ENCODE measurements around the gene PTPRD. TPM values are rescaled to one million over a fixed set of nuclear protein-coding genes. Genes with fewer than 3 reads are reported as not detected.

PTPRD gene
- total RNA-seq, 1 experiment from 2014 or later: 69.6 TPM

GRCh38 chr9:8364026-8364752 is 2248.6 kb downstream of the PTPRD start:
- Mint-ChIP-seq H3K9me3 (no peaks in the 10 kb centered on the region), H3K4me3 (no peak overlapping the region), H3K27me3 (ENCODE audit: low read depth) (no peaks in the 10 kb centered on the region), H3K27ac (no peak overlapping the region), H3K4me1 (no peaks in the 10 kb centered on the region), H3K36me3 (no peaks in the 10 kb centered on the region)
- ChIA-PET CTCF (no interaction called here), POLR2A (no interaction called here)
- DNase-seq (ENCODE audit: low spot score) (no peak), ATAC-seq (no peak)
- TF ChIP-seq NR3C1 (CRISPR knock-in tag; conservative IDR thresholded peaks at IDR 0.05; ENCODE audit: low read depth) (no peak), USF2 (CRISPR knock-in tag; IDR thresholded peaks at IDR 0.05) (no peak), ZNF396 (CRISPR knock-in tag; IDR thresholded peaks at IDR 0.05; ENCODE audit: borderline replicate concordance) (no peak), AR (CRISPR knock-in tag; IDR thresholded peaks at IDR 0.05) (no peak), FOXK1 (CRISPR knock-in tag; IDR thresholded peaks at IDR 0.05) (no peak), SOX15 (CRISPR knock-in tag; IDR thresholded peaks at IDR 0.05) (no peak), ZBTB43 (CRISPR knock-in tag; IDR thresholded peaks at IDR 0.05) (no peak), AFF4 (CRISPR knock-in tag; IDR thresholded peaks at IDR 0.05; ENCODE audit: borderline replicate concordance) (no peak), FOXP4 (CRISPR knock-in tag; IDR thresholded peaks at IDR 0.05) (no peak), ZNF512 (CRISPR knock-in tag; IDR thresholded peaks at IDR 0.05; ENCODE audit: borderline replicate concordance) (no peak), ATF1 (CRISPR knock-in tag; IDR thresholded peaks at IDR 0.05) (no peak), TEAD1 (CRISPR knock-in tag; IDR thresholded peaks at IDR 0.05) (no peak), E2F5 (CRISPR knock-in tag; IDR thresholded peaks at IDR 0.05) (no peak), ZNF425 (CRISPR knock-in tag; conservative IDR thresholded peaks at IDR 0.05) (no peak), ZNF532 (CRISPR knock-in tag; IDR thresholded peaks at IDR 0.05; ENCODE audit: borderline replicate concordance) (no peak)
